A549 (cell line): ENCODE measurements around the gene NCOA3. TPM values are rescaled to one million over a fixed set of nuclear protein-coding genes. Genes with fewer than 3 reads are reported as not detected.

Experiments used
- ATAC-seq, 2 experiments: fragments of 200-7000 bp in 1 of 2; fragments of >200 bp in 1 of 2; cut with Nextera tagmentation in 1 of 2; cut with Tn5 transposase in 1 of 2; 3 replicates each; pipeline versions ENCODE4 v1.8.0 to v1.9.1; 2018 to 2020; ENCODE audit warnings: mild to moderate bottlenecking in 1 of 2, moderate library complexity in 1 of 2
- CTCF ChIA-PET: fragments of 300-600 bp; sonication (Branson Sonifier 250); formaldehyde crosslinking; extraction: SDS; loops from one replicate; lab custom pipeline; 2021; ENCODE audit warnings: antibody characterized with exemption, inconsistent platforms; lab: Yijun Ruan, JAX
- POLR2A ChIA-PET: fragments of 350-600 bp; formaldehyde crosslinking; extraction: SDS; loops from one replicate; lab custom pipeline; 2021; ENCODE audit warnings: antibody characterized with exemption, inconsistent platforms; lab: Yijun Ruan, JAX
- DNase-seq, 2 experiments: peaks; one replicate each; pipeline versions ENCODE4 v3.0.0 to v3.0.0-alpha.2; 2011 to 2016; ENCODE audit warnings: low read depth in 1 of 2, low spot score in 1 of 2
- FAIRE-seq: peaks from 2 replicates; lab custom pipeline; 2011; peaks lifted over from hg19 to GRCh38; lab: Jason Lieb, UNC
- H3K27ac ChIP-seq, 2 experiments: fragments of >200 bp; sonication (Bioruptor Twin); formaldehyde crosslinking; 3 replicates each; pipeline ENCODE4 v1.5.1; 2016 to 2017
- H3K4me1 ChIP-seq: fragments of >200 bp; sonication (Bioruptor Twin); formaldehyde crosslinking; 3 replicates; pipeline ENCODE4 v1.6.1; 2016
- H3K4me2 ChIP-seq: fragments of >200 bp; sonication (Bioruptor Twin); formaldehyde crosslinking; 3 replicates; pipeline ENCODE4 v1.6.1; 2016
- H3K4me3 ChIP-seq: fragments of >200 bp; sonication (Bioruptor Twin); formaldehyde crosslinking; 3 replicates; pipeline ENCODE4 v1.5.1; 2016
- H3K9me3 ChIP-seq: fragments of >200 bp; sonication (Bioruptor Twin); formaldehyde crosslinking; 3 replicates; pipeline ENCODE4 v1.6.1; 2016
- CEBPB ChIP-seq, 2 experiments: fragments of >200 bp in 1 of 2; sonication (Bioruptor Twin) in 1 of 2; formaldehyde crosslinking in 1 of 2; IDR thresholded peaks; 2 replicates each; pipeline ENCODE4 v1.6.1; 2012 to 2016
- EHF ChIP-seq: fragments of 250-450 bp; sonication (Bioruptor Pico); IDR thresholded peaks from 2 replicates; pipeline ENCODE4 v1.5.0; 2020; ENCODE audit warnings: mild to moderate bottlenecking
- FOSL2 ChIP-seq, 2 experiments: fragments of 450-650 bp in 1 of 2; fragments of >200 bp in 1 of 2; sonication (Bioruptor Twin) in 1 of 2; formaldehyde crosslinking; IDR thresholded peaks; 2 replicates each; pipeline versions ENCODE4 v1.5.0 to v1.6.1; 2016 to 2020; ENCODE audit warnings: mild to moderate bottlenecking in 1 of 2, moderate library complexity in 1 of 2
- HDAC2 ChIP-seq: fragments of 200-600 bp; sonication (generic); IDR thresholded peaks from 2 replicates; pipeline ENCODE4 v1.6.1; 2016
- HEYL ChIP-seq: fragments of 250-450 bp; sonication (Bioruptor Pico); IDR thresholded peaks from 2 replicates; pipeline ENCODE4 v1.8.0; 2021; ENCODE audit warnings: mild to moderate bottlenecking, moderate library complexity
- JUN ChIP-seq, 2 experiments: fragments of >200 bp; sonication (Bioruptor Twin); formaldehyde crosslinking; IDR thresholded peaks; 2 replicates in 1 of 2; 3 replicates in 1 of 2; pipeline ENCODE4 v1.6.1; 2016 to 2017
- MAFK ChIP-seq: fragments of 450-650 bp; IDR thresholded peaks from 2 replicates; pipeline ENCODE4 v1.6.1; 2014; ENCODE audit not compliant: partially characterized antibody
- MAZ ChIP-seq: fragments of 150-350 bp; IDR thresholded peaks from 2 replicates; pipeline ENCODE4 v1.6.1; 2014; ENCODE audit warnings: antibody characterized with exemption, low read depth, low read length, borderline replicate concordance
- NR3C1 ChIP-seq: fragments of >200 bp; sonication (Bioruptor Twin); formaldehyde crosslinking; IDR thresholded peaks from 3 replicates; pipeline ENCODE4 v1.6.1; 2017
- POLR2A ChIP-seq: IDR thresholded peaks from 2 replicates; pipeline ENCODE4 v1.6.1; 2012; ENCODE audit warnings: mild to moderate bottlenecking, low read length
- RAD21 ChIP-seq, 2 experiments: fragments of >200 bp in 1 of 2; sonication (Bioruptor Twin) in 1 of 2; formaldehyde crosslinking in 1 of 2; IDR thresholded peaks in 1 of 2; conservative IDR thresholded peaks in 1 of 2; 2 replicates in 1 of 2; 3 replicates in 1 of 2; pipeline ENCODE4 v1.6.1; 2012 to 2018; ENCODE audit warnings: inconsistent platforms in 1 of 2
- RFX5 ChIP-seq: fragments of 450-650 bp; IDR thresholded peaks from 2 replicates; pipeline ENCODE4 v1.7.1; 2014; ENCODE audit warnings: antibody characterized with exemption, mild to moderate bottlenecking, moderate library complexity
- RNF2 ChIP-seq: fragments of 200-600 bp; sonication (generic); IDR thresholded peaks from 2 replicates; pipeline ENCODE4 v1.6.1; 2016; ENCODE audit warnings: low read depth, mild to moderate bottlenecking, antibody characterized with exemption, moderate library complexity, borderline replicate concordance
- SMC3 ChIP-seq: fragments of >200 bp; sonication (Bioruptor Twin); formaldehyde crosslinking; IDR thresholded peaks from 3 replicates; pipeline ENCODE4 v1.6.1; 2018; ENCODE audit warnings: inconsistent platforms
- TP53 ChIP-seq: fragments of 250-450 bp; sonication (Bioruptor Pico); IDR thresholded peaks from 2 replicates; pipeline ENCODE4 v1.5.0; 2021; ENCODE audit warnings: mild to moderate bottlenecking, moderate library complexity
- ZFP36 ChIP-seq: fragments of 450-650 bp; IDR thresholded peaks from 2 replicates; pipeline ENCODE4 v1.6.1; 2014; ENCODE audit warnings: borderline replicate concordance; ENCODE audit not compliant: partially characterized antibody
- ZSCAN20 ChIP-seq: fragments of 250-450 bp; sonication (Bioruptor Pico); IDR thresholded peaks from 2 replicates; pipeline ENCODE4 v1.8.0; 2022; ENCODE audit warnings: mild to moderate bottlenecking, moderate library complexity
- WGBS: methylation state at CpG from one replicate; pipeline ENCODE4 v1.1.6; 2017; ENCODE audit errors: missing lambda C conversion rate; 5-methylcytosine and 5-hydroxymethylcytosine counted together
- polyA plus RNA-seq, 4 experiments: library from polyadenylated mRNA; depleted of rRNA in 3 of 4; stranded (reverse); fragments of >200 nt; fragmentation: RNase III in 1 of 4; extraction: RNeasy Plus Mini Kit Qiagen cat#74134 plus additional on column Dnase treatment in 1 of 4; gene quantifications; 2 replicates in 3 of 4; 3 replicates in 1 of 4; pipeline ENCODE4 v1.2.3, GENCODE V29; 2011 to 2017
- TF ChIP-seq, protein P1 (sequence below): fragments of 450-650 bp; IDR thresholded peaks from 2 replicates; pipeline ENCODE4 v1.6.1; 2014; ENCODE audit warnings: antibody characterized with exemption
- TF ChIP-seq, protein P2 (sequence below): IDR thresholded peaks from 2 replicates; pipeline ENCODE4 v1.6.1; 2012
- TF ChIP-seq, protein P3 (sequence below): fragments of >200 bp; sonication (Bioruptor Twin); formaldehyde crosslinking; IDR thresholded peaks from 2 replicates; pipeline ENCODE4 v1.6.1; 2016
- TF ChIP-seq, protein P4 (sequence below): fragments of 250-450 bp; sonication (Bioruptor Pico); IDR thresholded peaks from 2 replicates; pipeline ENCODE4 v1.5.0; 2020; ENCODE audit warnings: low read depth, mild to moderate bottlenecking, moderate library complexity
- TF ChIP-seq, protein P5 (sequence below): IDR thresholded peaks from 2 replicates; pipeline ENCODE4 v1.6.1; 2012

The NCOA3 gene
- polyA plus RNA-seq, 2 of the 4 experiments (the other 2 are of a cell fraction) = 42.9 to 136 TPM

DNA sequence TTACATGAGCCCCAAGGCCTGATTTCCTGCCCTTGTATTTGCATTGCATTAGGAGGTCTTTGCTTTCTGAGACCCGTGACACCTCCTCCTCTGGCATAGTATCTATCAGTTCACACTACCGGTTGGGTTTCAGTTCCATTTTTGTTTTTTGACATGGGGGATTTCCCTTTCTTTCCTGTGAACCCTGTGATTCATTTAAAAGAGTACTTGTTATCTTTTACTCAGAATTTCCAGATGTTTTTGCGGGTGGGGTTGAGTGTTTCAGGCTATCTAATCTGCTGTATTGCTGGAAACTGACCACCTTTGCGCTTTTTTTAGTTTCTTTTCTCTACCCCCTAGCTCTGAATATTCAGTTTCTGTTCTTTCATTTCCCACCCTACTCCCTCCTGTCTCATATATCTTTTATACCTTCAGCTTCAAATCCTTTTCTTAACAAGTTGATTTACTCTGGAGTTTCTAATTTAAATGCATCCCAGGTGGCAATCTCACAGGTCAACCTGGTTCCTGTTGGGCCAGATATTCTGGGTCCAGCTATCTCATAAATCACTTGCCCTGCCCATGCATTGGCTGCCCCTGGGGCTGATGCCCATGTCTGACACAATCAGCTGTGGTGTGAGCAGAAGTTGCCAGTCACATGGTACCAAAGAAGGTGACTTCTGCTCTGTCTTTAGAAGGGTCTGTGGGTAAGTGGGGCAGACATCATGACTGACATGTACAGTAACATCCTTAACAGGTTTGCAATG is 14.3 kb upstream of the NCOA3 start:
- ChIA-PET POLR2A (interaction anchor here (0.7 to 1.0 kb wide), 2 partner anchors 14 to 264 kb away, joined by 3 to 7 read pairs; partner anchors contain the start of gene NCOA3), CTCF (interaction anchor here (0.9 to 1.5 kb wide), 4 partner anchors 11 to 104 kb away, joined by 3 to 7 read pairs (median 4); no protein-coding TSS in a partner anchor)
- no peak for FAIRE-seq
- DNase-seq = no peak
- no peak for TF ChIP-seq TP53 (CRISPR knock-in tag)
- no peak for TF ChIP-seq EHF (CRISPR knock-in tag)
- no peak for TF ChIP-seq POLR2A
- TF ChIP-seq CEBPB (IDR thresholded peaks at IDR 0.05) = no peak
- no peak for TF ChIP-seq SMC3
- TF ChIP-seq RNF2 = no peak
- TF ChIP-seq RFX5 = no peak
- TF ChIP-seq, protein P1, sequence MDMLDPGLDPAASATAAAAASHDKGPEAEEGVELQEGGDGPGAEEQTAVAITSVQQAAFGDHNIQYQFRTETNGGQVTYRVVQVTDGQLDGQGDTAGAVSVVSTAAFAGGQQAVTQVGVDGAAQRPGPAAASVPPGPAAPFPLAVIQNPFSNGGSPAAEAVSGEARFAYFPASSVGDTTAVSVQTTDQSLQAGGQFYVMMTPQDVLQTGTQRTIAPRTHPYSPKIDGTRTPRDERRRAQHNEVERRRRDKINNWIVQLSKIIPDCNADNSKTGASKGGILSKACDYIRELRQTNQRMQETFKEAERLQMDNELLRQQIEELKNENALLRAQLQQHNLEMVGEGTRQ = no peak
- TF ChIP-seq JUN (IDR thresholded peaks at IDR 0.05) = no peak
- TF ChIP-seq ZSCAN20 = no peak
- TF ChIP-seq HEYL (CRISPR knock-in tag) = no peak
- TF ChIP-seq, protein P2, sequence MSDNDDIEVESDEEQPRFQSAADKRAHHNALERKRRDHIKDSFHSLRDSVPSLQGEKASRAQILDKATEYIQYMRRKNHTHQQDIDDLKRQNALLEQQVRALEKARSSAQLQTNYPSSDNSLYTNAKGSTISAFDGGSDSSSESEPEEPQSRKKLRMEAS = no peak
- TF ChIP-seq MAFK = no peak
- TF ChIP-seq NR3C1 = no peak
- TF ChIP-seq, protein P3, sequence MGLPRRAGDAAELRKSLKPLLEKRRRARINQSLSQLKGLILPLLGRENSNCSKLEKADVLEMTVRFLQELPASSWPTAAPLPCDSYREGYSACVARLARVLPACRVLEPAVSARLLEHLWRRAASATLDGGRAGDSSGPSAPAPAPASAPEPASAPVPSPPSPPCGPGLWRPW = no peak
- TF ChIP-seq, protein P4, sequence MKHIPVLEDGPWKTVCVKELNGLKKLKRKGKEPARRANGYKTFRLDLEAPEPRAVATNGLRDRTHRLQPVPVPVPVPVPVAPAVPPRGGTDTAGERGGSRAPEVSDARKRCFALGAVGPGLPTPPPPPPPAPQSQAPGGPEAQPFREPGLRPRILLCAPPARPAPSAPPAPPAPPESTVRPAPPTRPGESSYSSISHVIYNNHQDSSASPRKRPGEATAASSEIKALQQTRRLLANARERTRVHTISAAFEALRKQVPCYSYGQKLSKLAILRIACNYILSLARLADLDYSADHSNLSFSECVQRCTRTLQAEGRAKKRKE (CRISPR knock-in tag) = no peak
- no peak for TF ChIP-seq HDAC2
- TF ChIP-seq, protein P5, sequence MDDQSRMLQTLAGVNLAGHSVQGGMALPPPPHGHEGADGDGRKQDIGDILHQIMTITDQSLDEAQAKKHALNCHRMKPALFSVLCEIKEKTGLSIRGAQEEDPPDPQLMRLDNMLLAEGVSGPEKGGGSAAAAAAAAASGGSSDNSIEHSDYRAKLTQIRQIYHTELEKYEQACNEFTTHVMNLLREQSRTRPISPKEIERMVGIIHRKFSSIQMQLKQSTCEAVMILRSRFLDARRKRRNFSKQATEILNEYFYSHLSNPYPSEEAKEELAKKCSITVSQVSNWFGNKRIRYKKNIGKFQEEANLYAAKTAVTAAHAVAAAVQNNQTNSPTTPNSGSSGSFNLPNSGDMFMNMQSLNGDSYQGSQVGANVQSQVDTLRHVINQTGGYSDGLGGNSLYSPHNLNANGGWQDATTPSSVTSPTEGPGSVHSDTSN = no peak
- no peak for TF ChIP-seq ZFP36
- TF ChIP-seq RAD21 (conservative IDR thresholded peaks at IDR 0.05 in 1 of 2, IDR thresholded peaks at IDR 0.05 in 1 of 2) = no peak
- 45% methylated on average over 4 of the region's 4 CpGs for WGBS
- Histone ChIP-seq H3K4me2 (peak overlapping the region; percentile 41), H3K4me3 (no peak overlapping the region), H3K9me3 (no peaks in the 10 kb centered on the region), H3K4me1 (peaks cover 12% of the 10 kb centered on the region), H3K27ac (peak overlapping the region in 1 of 2 experiments; percentile 44; a peak in 1 of 6 replicates)
- ATAC-seq = no peak

DNA sequence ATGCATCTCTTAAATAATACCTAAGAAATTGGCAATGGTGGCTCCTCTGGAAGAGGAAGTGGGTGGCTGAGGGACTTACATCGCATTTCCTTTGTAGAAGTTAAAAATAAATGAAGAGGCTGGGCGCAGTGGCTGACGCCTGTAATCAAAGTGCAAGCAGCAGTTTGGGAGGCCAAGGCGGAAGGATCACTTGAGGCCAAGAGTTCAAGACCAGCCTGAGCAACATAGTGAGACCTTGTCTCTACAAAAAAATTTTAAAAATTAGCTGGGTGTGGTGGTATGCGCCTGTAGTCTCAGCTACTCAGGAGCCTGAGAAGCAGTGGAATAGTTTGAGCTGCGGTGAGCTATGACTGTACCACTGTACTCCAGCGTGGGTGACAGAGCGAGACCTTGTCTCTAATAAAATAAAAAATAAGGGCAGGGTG is 12.2 kb upstream of the NCOA3 start:
- ChIA-PET CTCF (no interaction called here), POLR2A (interaction anchor here (0.7 kb wide), 1 partner anchor 25 kb away, joined by 3 read pairs; no protein-coding TSS in a partner anchor)
- TF ChIP-seq MAZ (no peak), FOSL2 (IDR thresholded peaks at IDR 0.05) (no peak), FOSL2 (CRISPR knock-in tag; IDR thresholded peaks at IDR 0.05) (no peak), HEYL (CRISPR knock-in tag) (no peak)
- TF ChIP-seq, protein P4 (CRISPR knock-in tag) = no peak
- TF ChIP-seq, protein P1 = no peak
- 93% methylated on average over 8 of the region's 8 CpGs for WGBS
- DNase-seq (no peak), ATAC-seq (no peak), FAIRE-seq (no peak)
- H3K9me3 ChIP-seq = no peaks in the 10 kb centered on the region
- H3K4me3 ChIP-seq = no peak overlapping the region
- H3K4me2 ChIP-seq = no peak overlapping the region
- peaks cover 31% of the 10 kb centered on the region for H3K4me1 ChIP-seq
- no peak overlapping the region for H3K27ac ChIP-seq
